A673 (cell line): ENCODE measurements around the gene TRAF6.

Experiments used
- CTCF ChIP-seq: fragments of 300-800, 200-600 bp; sonication (generic); conservative IDR thresholded peaks from 2 replicates; pipeline ENCODE4 v1.5.1; 2017; ENCODE audit warnings: low read depth, mild to moderate bottlenecking, antibody characterized with exemption, low read length, moderate library complexity, mixed read lengths
- EZH2 ChIP-seq: fragments of 200-600 bp; sonication (generic); IDR thresholded peaks from 2 replicates; pipeline ENCODE4 v1.6.1; 2017; ENCODE audit warnings: borderline replicate concordance, low read depth, mild to moderate bottlenecking, mixed read lengths, antibody characterized with exemption, low read length; ENCODE audit not compliant: poor library complexity, severe bottlenecking

GRCh38 chr11:36512016-36512415, 1.9 kb upstream of the TRAF6 start:
- TF ChIP-seq CTCF (no peak), EZH2 (no peak)
